ENCODE results near the gene CXCL14.

DNA sequence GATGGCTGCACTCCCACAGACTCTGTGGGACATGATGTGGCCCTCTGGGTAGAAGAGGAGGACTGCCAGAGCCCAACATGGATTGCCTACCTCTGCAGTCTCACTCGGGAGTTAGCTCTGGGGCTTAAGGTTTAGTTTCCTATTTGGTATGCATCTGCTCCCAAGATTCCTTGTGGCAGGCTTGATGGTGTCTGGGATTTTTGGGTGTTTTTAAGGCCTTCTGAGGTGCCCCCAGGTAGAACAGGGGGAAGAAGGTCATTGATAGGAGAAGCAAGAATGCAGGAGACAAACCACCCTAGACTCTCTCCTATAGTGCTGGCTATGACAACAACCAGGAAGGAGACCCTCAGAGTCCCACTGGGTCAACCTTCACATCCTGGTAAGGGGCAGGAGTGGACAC, 46.7 kb upstream of the CXCL14 start:
- TF ChIP-seq POLR2AphosphoS5 (IDR thresholded peaks at IDR 0.05; ENCODE audit: low read depth, low read length) (no peak), POLR2A (IDR thresholded peaks at IDR 0.05; ENCODE audit: low read depth, low read length) (no peak), TAF1 (IDR thresholded peaks at IDR 0.05; ENCODE audit: low read depth, low read length) (no peak), SPI1 (IDR thresholded peaks at IDR 0.05; ENCODE audit: low read depth, low read length) (no peak), POU2F2 (IDR thresholded peaks at IDR 0.05; ENCODE audit: low read depth, low read length) (no peak), PAX5 (IDR thresholded peaks at IDR 0.05; ENCODE audit: insufficient read depth, low read length, severe bottlenecking) (no peak)

Data from GM12891 (cell line).